ENCODE data around the gene DERL2.

- no peak for TF ChIP-seq CTCF (IDR thresholded peaks at IDR 0.05)
- no peak for TF ChIP-seq POLR2A (IDR thresholded peaks at IDR 0.05)
These were observed 12.1 kb downstream of the DERL2 start for GRCh38 chr17:5473906-5474305.

Measured in lower leg skin (tissue), 3 donors.